H1 (cell line): Measurements from ENCODE around the gene FRA10AC1. TPM values are rescaled to one million over a fixed set of nuclear protein-coding genes. Genes with fewer than 3 reads are reported as not detected.

Source experiments
- RFX5 ChIP-seq: IDR thresholded peaks from 2 replicates; pipeline ENCODE4 v1.6.1; 2011; ENCODE audit warnings: low read depth, low read length, improper control_type of control experiment, borderline replicate concordance
- polyA plus RNA-seq, 7 experiments: library from polyadenylated mRNA; depleted of rRNA in 3 of 7; stranded (reverse) in 5 of 7; unstranded in 2 of 7; fragments of >200 nt in 5 of 7; fragments of 200-250 nt in 2 of 7; gene quantifications; 1 replicate in 5 of 7; 2 replicates in 1 of 7; 4 replicates in 1 of 7; pipeline versions ENCODE4 v1.2.1 to v1.2.3, GENCODE V29; 2011 to 2013; ENCODE audit warnings: missing spikeins in 2 of 7, mixed read lengths in 2 of 7
- total RNA-seq: library from RNA; stranded (reverse); fragmentation: NEBNext Ultra II Directional; extraction: Animal tissue kit (Norgen Biotek cat#: 25700); gene quantifications from 2 replicates; pipeline ENCODE4 v1.2.1, GENCODE V29; 2021

Gene FRA10AC1
- total and polyA plus RNA-seq, 2 of the 8 experiments (the other 6 are each of a cell fraction or from before 2014, with no cell fraction given), result 4.4 to 13.5 TPM

DNA sequence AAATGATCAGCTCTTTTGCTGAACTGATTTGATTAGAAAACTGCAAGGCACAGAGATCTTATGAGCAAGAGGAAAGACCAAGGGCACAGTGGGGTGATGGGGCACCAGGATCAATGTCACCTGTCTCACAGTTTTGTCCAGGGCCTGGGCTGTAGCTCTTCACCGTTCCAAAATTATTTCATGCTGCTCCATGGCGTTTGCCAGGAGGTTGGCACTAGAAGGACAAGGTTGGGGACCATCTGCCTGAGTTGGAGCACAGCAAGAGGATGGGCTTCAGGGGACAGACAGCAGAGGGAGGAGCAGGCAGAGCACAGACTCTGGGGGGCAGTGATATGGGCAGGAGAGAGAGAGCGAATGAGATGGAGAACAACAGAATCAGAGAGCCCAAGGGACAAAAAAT, 17.5 kb upstream of the FRA10AC1 start (continued):
- no peak for TF ChIP-seq RFX5
